WTC11 (cell line): Measurements from ENCODE around the gene CDKN1B.

Experiments
- ATF1 ChIP-seq: sonication (generic); formaldehyde crosslinking; IDR thresholded peaks from 2 replicates; pipeline ENCODE4 v1.8.1; 2023; ENCODE audit warnings: mild to moderate bottlenecking, moderate library complexity, missing genetic modification reagents
- MAX ChIP-seq: sonication (generic); formaldehyde crosslinking; IDR thresholded peaks from 2 replicates; pipeline ENCODE4 v1.8.0; 2022; ENCODE audit warnings: mild to moderate bottlenecking, missing genetic modification reagents
- PREB ChIP-seq: sonication (generic); formaldehyde crosslinking; IDR thresholded peaks from 2 replicates; pipeline ENCODE4 v1.8.1; 2022; ENCODE audit warnings: mild to moderate bottlenecking, missing genetic modification reagents, moderate library complexity, borderline replicate concordance

GRCh38 chr12:12719496-12719895, 2.3 kb downstream of the CDKN1B start:
- TF ChIP-seq MAX (no peak), ATF1 (no peak), PREB (CRISPR knock-in tag) (no peak)
